Endothelial cell (in vitro differentiated cells): ENCODE results near the gene DLX1. TPM values are rescaled to one million over a fixed set of nuclear protein-coding genes. Genes with fewer than 3 reads are reported as not detected.
"Not testable (repeated sequence)": the region's sequence is repeated elsewhere in the genome, so short reads cannot be mapped to it uniquely, and the experiment has no call there.

ENCODE experiments used
- DNase-seq: peaks from one replicate; pipeline ENCODE4 v3.0.0; 2021; ENCODE audit warnings: low spot score
- H3K27ac Mint-ChIP-seq: one replicate; pipeline ENCODE4 v1.8.0; 2021; ENCODE audit warnings: mixed read lengths, inconsistent platforms; ENCODE audit not compliant: unreplicated experiment
- H3K27me3 Mint-ChIP-seq: one replicate; pipeline ENCODE4 v1.8.0; 2021; ENCODE audit warnings: mild to moderate bottlenecking, moderate library complexity, mixed read lengths, inconsistent platforms; ENCODE audit not compliant: unreplicated experiment
- H3K36me3 Mint-ChIP-seq: one replicate; pipeline ENCODE4 v1.8.0; 2021; ENCODE audit warnings: mild to moderate bottlenecking, low read depth, mixed read lengths, inconsistent platforms; ENCODE audit not compliant: unreplicated experiment
- H3K4me1 Mint-ChIP-seq: one replicate; pipeline ENCODE4 v1.8.0; 2021; ENCODE audit warnings: mild to moderate bottlenecking, mixed read lengths, inconsistent platforms; ENCODE audit not compliant: unreplicated experiment
- H3K4me3 Mint-ChIP-seq: one replicate; pipeline ENCODE4 v1.8.0; 2021; ENCODE audit warnings: mild to moderate bottlenecking, mixed read lengths, inconsistent platforms; ENCODE audit not compliant: unreplicated experiment
- H3K9me3 Mint-ChIP-seq: one replicate; pipeline ENCODE4 v1.8.0; 2021; ENCODE audit warnings: mixed read lengths, inconsistent platforms; ENCODE audit not compliant: unreplicated experiment
- total RNA-seq: library from RNA; stranded (reverse); fragmentation: NEBNext Ultra II Directional; extraction: Animal tissue kit (Norgen Biotek cat#: 25700); gene quantifications from one replicate; pipeline ENCODE4 v1.2.1, GENCODE V29; 2021; ENCODE audit not compliant: unreplicated experiment
- TF ChIP-seq, protein P1 (sequence below): fragments of 200-600 bp; sonication (generic); IDR thresholded peaks from one replicate; pipeline ENCODE4 v1.5.0; 2021; ENCODE audit warnings: antibody characterized with exemption; ENCODE audit not compliant: unreplicated experiment

The DLX1 gene
- total RNA-seq, 1 donor from 2014 or later: 0.87 TPM

DNA sequence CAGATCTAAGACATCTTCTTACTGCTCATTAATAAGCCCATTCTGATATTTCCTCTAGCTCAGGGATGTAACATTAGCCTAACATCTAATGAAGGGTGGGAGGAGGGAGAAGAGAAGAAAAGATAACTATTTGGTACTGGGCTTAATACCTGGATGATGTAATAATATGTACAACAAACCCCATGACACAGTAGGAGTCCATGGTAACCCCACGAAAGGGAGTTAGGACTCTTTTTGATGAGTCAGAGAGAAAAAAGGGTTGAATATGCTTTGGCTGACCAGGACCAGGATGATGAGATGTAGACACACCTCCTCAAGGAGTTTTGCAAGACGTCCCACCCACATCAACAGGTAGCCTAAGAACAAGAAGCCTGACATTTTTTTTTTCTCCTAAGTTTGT lies 51.8 kb downstream of the DLX1 start:
- Mint-ChIP-seq H3K27me3 (peaks cover 3% of the 10 kb centered on the region), H3K4me1 (peaks cover 3% of the 10 kb centered on the region), H3K4me3 (no peak overlapping the region), H3K9me3 (no peaks in the 10 kb centered on the region), H3K27ac (no peak overlapping the region), H3K36me3 (no peaks in the 10 kb centered on the region)
- TF ChIP-seq, protein P1, sequence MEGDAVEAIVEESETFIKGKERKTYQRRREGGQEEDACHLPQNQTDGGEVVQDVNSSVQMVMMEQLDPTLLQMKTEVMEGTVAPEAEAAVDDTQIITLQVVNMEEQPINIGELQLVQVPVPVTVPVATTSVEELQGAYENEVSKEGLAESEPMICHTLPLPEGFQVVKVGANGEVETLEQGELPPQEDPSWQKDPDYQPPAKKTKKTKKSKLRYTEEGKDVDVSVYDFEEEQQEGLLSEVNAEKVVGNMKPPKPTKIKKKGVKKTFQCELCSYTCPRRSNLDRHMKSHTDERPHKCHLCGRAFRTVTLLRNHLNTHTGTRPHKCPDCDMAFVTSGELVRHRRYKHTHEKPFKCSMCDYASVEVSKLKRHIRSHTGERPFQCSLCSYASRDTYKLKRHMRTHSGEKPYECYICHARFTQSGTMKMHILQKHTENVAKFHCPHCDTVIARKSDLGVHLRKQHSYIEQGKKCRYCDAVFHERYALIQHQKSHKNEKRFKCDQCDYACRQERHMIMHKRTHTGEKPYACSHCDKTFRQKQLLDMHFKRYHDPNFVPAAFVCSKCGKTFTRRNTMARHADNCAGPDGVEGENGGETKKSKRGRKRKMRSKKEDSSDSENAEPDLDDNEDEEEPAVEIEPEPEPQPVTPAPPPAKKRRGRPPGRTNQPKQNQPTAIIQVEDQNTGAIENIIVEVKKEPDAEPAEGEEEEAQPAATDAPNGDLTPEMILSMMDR: no peak
- DNase-seq: no peak

DNA sequence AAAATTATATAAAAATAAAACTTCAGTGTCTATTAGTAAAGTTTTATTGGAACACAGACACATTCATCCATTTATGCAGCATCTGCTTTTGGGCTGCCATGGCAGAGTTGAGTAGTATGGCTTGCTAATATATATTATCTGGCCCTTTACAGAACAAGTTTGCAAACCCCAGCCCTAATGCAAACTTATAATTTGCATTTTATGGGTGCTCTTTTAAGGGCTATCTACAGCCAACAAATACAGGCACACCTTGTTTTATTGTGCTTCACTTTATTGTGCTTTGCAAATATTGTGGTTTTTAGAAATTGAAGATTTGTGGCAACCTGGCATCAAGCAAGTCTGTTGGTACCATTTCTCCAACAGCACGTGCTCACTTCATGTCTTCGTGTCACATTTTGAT lies 52.6 kb downstream of the DLX1 start:
- TF ChIP-seq, protein P1: no peak
- no peaks in the 10 kb centered on the region for H3K9me3 Mint-ChIP-seq
- no peaks in the 10 kb centered on the region for H3K36me3 Mint-ChIP-seq
- DNase-seq: no peak
- peaks cover 3% of the 10 kb centered on the region for H3K27me3 Mint-ChIP-seq
- no peak overlapping the region for H3K27ac Mint-ChIP-seq
- H3K4me3 Mint-ChIP-seq: no peak overlapping the region
- H3K4me1 Mint-ChIP-seq: peaks cover 5% of the 10 kb centered on the region

DNA sequence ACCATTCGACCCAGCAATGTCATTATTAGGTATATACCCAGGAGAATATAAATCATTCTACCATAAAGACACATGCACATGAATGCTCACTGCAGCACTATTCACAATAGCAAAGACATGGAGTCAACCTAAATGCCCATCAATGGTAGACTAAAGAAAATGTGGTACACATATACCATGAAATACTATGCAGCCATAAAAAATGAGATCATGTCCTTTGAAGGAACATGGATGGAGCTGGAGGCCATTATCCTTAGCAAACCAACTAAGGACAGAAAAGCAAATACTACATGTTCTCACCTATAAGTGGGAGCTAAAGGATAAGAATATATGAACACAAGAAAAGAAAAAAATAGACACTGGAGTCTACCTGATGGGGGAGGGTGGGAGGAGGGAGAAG lies 53.4 kb downstream of the DLX1 start:
- not testable (repeated sequence) for H3K27ac Mint-ChIP-seq, DNase-seq, H3K9me3 Mint-ChIP-seq, H3K27me3 Mint-ChIP-seq, H3K4me3 Mint-ChIP-seq, H3K36me3 Mint-ChIP-seq, H3K4me1 Mint-ChIP-seq

Other genes starting within 250 kb of the DLX1 start
- 9.7 TPM for gene SLC25A12, start 191.3 kb upstream of the DLX1 start, total RNA-seq
- 22.8 TPM for gene HAT1, start 163.0 kb upstream of the DLX1 start, total RNA-seq
- gene METAP1D, start 85.6 kb upstream of the DLX1 start, total RNA-seq: 3.6 TPM
- 0.28 TPM for gene DLX2, start 17.4 kb downstream of the DLX1 start, total RNA-seq